ENCODE measurements around the gene GARRE1. TPM values are rescaled to one million over a fixed set of nuclear protein-coding genes. Genes with fewer than 3 reads are reported as not detected.
"Not testable (repeated sequence)": the region's sequence is repeated elsewhere in the genome, so short reads cannot be mapped to it uniquely, and the experiment has no call there.

GARRE1 gene
- total RNA-seq, 3 donors from 2014 or later, result 18.7 to 27.6 (median 27.3) TPM

DNA sequence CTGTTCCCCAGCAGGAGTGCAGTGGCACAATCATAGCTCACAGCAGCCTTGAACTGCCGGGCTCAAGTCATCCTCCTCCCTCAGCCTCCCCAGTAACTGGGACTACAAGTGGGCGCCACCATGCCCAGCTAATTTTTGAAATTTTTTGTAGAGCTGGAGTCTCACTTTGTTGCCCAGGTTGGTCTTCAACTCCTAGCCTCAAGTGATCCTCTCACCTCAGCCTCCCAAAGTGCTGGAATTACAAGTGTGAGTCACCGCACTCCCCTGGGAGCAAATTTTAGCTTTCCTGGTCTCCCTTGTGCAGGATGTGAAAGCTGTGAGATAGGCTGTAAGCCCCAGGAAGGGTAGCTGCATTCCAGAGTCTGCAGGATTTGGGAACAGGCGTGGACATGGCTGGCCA, 5.4 kb upstream of the GARRE1 start:
- Histone ChIP-seq H3K4me1 (ENCODE audit: low read depth) (peaks cover 3% of the 10 kb centered on the region), H3K36me3 (ENCODE audit: low read depth) (no peaks in the 10 kb centered on the region), H3K4me3 (no peak overlapping the region), H3K9me3 (no peaks in the 10 kb centered on the region)
- DNase-seq (no peak), ATAC-seq (no peak)
- TF ChIP-seq, protein P1, sequence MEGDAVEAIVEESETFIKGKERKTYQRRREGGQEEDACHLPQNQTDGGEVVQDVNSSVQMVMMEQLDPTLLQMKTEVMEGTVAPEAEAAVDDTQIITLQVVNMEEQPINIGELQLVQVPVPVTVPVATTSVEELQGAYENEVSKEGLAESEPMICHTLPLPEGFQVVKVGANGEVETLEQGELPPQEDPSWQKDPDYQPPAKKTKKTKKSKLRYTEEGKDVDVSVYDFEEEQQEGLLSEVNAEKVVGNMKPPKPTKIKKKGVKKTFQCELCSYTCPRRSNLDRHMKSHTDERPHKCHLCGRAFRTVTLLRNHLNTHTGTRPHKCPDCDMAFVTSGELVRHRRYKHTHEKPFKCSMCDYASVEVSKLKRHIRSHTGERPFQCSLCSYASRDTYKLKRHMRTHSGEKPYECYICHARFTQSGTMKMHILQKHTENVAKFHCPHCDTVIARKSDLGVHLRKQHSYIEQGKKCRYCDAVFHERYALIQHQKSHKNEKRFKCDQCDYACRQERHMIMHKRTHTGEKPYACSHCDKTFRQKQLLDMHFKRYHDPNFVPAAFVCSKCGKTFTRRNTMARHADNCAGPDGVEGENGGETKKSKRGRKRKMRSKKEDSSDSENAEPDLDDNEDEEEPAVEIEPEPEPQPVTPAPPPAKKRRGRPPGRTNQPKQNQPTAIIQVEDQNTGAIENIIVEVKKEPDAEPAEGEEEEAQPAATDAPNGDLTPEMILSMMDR (IDR thresholded peaks at IDR 0.05), result no peak
- intact Hi-C loops (cut with DNase I, micrococcal nuclease), result no loop called here

DNA sequence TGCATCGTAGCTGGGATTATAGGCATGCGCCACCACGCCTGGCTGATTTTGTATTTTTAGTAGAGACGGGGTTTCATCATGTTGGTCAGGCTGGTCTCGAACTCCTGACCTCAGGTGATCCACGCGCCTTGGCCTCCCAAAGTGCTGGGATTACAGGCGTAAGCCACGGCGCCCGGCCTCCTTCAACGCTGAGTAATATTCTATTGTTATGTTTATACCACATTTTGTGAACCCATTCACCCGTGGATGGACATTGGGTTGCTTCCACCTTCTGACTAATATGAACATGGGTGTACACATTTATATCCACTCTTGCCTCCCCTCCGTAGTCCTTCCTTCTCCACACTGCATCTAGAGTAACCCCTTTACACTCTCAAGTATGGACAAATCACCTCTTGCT, 1.2 kb upstream of the GARRE1 start:
- H3K4me3 ChIP-seq; ATAC-seq; DNase-seq; intact Hi-C loops (cut with DNase I, micrococcal nuclease); H3K36me3 ChIP-seq (ENCODE audit: low read depth); H3K9me3 ChIP-seq: not testable (repeated sequence)
- H3K4me1 ChIP-seq (ENCODE audit: low read depth), result peaks cover 10% of the 10 kb centered on the region

DNA sequence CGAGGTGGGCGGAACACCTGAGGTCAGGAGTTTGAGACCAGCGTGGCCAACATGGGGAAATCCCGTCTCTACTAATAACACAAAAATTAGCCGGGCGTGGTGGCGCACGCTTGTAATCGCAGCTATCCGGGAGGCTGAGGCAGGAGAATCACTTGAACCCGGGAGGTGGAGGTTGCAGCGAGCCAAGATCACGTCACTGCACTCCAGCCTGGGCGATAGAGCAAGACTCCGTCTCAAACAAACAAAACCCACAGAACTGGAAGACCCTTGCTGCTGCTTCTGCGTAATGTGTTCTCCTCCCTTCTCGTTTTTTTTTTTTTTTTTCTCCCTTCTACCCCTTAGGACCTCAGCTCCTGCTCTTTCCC, 691 bp upstream of the GARRE1 start:
- intact Hi-C loops (cut with DNase I, micrococcal nuclease), result not testable (repeated sequence)

DNA sequence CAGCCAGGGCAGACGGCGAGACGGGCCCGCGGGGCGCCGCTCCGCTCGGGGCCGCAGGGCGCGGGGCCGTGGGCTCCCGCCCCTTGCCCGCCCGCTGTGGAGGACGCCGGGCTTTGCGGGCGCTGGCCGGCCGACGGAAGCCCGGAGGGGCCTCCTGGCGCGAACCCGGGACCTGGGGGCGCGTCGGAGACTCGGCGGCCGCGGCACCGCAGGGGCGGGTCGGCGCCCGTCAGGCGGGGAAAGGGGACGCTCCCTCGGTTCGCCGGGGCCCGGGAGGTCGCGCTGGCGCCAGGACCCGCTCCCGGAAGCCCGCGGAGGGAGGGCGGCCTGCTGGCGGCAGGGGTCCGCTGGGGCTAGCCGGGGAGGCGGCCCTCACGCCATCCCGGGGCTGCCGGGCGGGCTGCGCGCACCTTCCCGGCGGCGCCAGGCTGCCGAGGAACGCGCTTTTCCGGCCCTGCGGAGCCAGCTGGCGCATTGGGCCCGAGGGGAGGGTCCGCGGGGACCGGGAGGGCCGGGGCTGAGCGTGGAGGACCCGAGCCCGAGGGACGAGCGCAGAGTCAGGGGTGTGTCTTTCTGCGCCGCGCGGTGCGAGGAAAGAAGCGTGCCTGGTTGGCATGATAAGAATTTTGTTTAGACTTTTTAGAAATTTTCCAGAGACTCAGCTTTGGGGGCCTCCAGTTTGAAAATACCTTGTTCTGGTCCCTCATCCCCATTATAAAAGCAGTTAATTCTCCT, 511 bp downstream of the GARRE1 start:
- intact Hi-C loops (cut with DNase I, micrococcal nuclease), result no loop called here
- peak in 2 of 3 donors; percentile 35 to 64 for DNase-seq

More for the DNA sequence above, 691 bp upstream of the GARRE1 start:
- DNase-seq, result peak in 1 of 3 donors; percentile 56
- H3K36me3 ChIP-seq (ENCODE audit: low read depth); H3K9me3 ChIP-seq; ATAC-seq; H3K4me3 ChIP-seq: not testable (repeated sequence)
- peaks cover 10% of the 10 kb centered on the region for H3K4me1 ChIP-seq (ENCODE audit: low read depth)

DNA sequence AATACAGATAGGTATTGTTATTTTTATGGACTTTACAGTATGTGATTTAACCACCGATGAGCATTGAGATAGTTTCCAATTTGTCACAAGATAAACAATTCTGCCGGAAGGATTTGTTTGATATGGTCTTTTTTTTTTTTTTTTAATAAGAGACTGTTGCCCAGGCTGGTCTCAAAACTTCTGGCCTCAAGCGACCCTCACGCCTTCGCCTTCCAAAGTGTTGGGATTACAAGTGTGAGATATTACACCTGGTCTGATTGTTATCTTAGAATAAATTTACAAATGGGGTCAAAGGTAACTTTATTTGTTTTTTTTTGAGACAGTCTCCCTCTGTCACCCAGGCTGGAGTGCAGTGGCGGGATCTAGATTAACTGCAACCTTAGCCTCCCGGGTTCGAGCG, 1.2 kb downstream of the GARRE1 start:
- intact Hi-C loops (cut with DNase I, micrococcal nuclease), result no loop called here
- Histone ChIP-seq H3K4me1 (ENCODE audit: low read depth) (peaks cover 18% of the 10 kb centered on the region), H3K4me3 (no peak overlapping the region), H3K9me3 (no peaks in the 10 kb centered on the region), H3K36me3 (ENCODE audit: low read depth) (no peaks in the 10 kb centered on the region)
- TF ChIP-seq, protein P1 (IDR thresholded peaks at IDR 0.05), result no peak
- ATAC-seq (no peak), DNase-seq (no peak)

More for the DNA sequence above, 511 bp downstream of the GARRE1 start:
- Histone ChIP-seq H3K9me3 (no peaks in the 10 kb centered on the region), H3K4me3 (peak overlapping the region; percentile 86), H3K36me3 (ENCODE audit: low read depth) (no peaks in the 10 kb centered on the region), H3K4me1 (ENCODE audit: low read depth) (peaks cover 16% of the 10 kb centered on the region)
- ATAC-seq, result peak; percentile 59
- TF ChIP-seq, protein P1 (IDR thresholded peaks at IDR 0.05), result no peak

DNA sequence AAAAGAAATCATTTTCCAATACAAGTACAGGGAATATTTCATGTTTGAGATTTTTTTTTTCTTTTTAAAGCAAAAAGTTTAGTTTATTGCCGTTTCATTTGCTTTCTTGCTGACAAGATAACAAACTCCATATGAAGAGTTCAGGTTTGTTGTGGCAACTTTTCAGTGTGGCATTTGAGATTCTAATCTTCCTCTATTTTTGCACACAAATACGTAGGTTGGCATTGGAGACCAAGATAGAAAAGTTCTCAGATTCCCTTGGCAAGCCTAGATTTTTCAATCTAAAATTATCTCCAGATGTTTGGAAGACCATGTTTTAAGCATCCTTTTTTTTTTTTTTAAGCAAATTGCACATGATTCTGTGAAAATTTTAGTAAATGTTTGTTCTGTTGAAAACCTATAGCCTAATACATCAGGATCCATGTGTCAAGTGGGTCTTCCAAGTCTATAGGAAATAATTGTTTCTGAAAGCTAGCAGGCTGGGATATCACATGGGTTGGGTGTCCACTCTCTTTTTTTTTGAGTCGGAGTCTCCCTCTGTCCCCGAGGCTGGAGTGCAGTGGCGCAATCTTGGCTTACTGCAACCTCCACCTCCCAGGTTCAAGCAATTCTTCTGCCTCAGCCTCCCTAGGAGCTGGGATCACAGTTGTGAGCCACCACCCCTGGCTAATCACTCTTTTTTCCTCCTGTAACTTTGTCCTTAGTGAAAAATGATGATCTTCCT, 2.6 kb downstream of the GARRE1 start:
- Histone ChIP-seq H3K9me3 (no peaks in the 10 kb centered on the region), H3K36me3 (ENCODE audit: low read depth) (no peaks in the 10 kb centered on the region), H3K4me1 (ENCODE audit: low read depth) (peaks cover 22% of the 10 kb centered on the region), H3K4me3 (no peak overlapping the region)
- intact Hi-C loops (cut with DNase I, micrococcal nuclease), result no loop called here
- TF ChIP-seq, protein P1 (IDR thresholded peaks at IDR 0.05), result no peak
- ATAC-seq (no peak), DNase-seq (no peak)

All from mucosa of descending colon (tissue), 3 donors.